ENCODE data around the gene ASCC1. TPM values are rescaled to one million over a fixed set of nuclear protein-coding genes. Genes with fewer than 3 reads are reported as not detected.

ASCC1 gene
- polyA plus RNA-seq, 1 experiment = 18.5 TPM

GRCh38 chr10:72123616-72124015, 92.5 kb downstream of the ASCC1 start:
- ChIA-PET CTCF (interaction anchor here (0.7 to 5.2 kb wide), 2 partner anchors 31 to 99 kb away, joined by 5 to 42 read pairs; no protein-coding TSS in a partner anchor), POLR2A (no interaction called here)

DNA sequence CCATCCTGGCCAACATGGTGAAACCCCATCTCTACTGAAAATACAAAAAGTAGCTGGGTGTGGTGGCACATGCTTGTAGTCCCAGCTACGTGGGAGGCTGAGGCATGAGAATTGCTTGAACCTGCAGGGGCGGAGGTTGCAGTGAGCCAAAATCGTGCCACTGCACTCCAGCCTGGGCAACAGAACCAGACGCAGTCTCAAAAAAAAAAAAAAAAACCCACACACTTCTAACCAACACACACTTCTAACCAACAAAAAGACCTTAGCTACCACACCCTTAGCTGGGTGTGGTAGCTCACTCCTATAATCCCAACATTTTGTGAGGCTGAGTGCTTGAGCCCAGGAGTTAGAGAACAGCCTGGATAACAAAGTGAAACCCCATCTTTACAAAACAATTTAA, 93.9 kb downstream of the ASCC1 start:
- H3K4me3 ChIP-seq (ENCODE audit: low read depth, low read length) = no peak overlapping the region
- TF ChIP-seq, protein P1, sequence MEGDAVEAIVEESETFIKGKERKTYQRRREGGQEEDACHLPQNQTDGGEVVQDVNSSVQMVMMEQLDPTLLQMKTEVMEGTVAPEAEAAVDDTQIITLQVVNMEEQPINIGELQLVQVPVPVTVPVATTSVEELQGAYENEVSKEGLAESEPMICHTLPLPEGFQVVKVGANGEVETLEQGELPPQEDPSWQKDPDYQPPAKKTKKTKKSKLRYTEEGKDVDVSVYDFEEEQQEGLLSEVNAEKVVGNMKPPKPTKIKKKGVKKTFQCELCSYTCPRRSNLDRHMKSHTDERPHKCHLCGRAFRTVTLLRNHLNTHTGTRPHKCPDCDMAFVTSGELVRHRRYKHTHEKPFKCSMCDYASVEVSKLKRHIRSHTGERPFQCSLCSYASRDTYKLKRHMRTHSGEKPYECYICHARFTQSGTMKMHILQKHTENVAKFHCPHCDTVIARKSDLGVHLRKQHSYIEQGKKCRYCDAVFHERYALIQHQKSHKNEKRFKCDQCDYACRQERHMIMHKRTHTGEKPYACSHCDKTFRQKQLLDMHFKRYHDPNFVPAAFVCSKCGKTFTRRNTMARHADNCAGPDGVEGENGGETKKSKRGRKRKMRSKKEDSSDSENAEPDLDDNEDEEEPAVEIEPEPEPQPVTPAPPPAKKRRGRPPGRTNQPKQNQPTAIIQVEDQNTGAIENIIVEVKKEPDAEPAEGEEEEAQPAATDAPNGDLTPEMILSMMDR (IDR thresholded peaks at IDR 0.05; ENCODE audit: insufficient read depth, low read depth, low read length) = no peak
- ChIA-PET CTCF (interaction anchor here (1.0 kb wide), 1 partner anchor 14 kb away, joined by 3 read pairs; no protein-coding TSS in a partner anchor), POLR2A (no interaction called here)
- H3K36me3 ChIP-seq (ENCODE audit: control insufficient read depth, insufficient read depth, low read length) = no peaks in the 10 kb centered on the region
- no peak for DNase-seq (ENCODE audit: low read depth)
- H3K27me3 ChIP-seq (ENCODE audit: control insufficient read depth, insufficient read depth, low read length) = no peaks in the 10 kb centered on the region

More at GRCh38 chr10:72123616-72124015, 92.5 kb downstream of the ASCC1 start:
- TF ChIP-seq, protein P1 (IDR thresholded peaks at IDR 0.05; ENCODE audit: insufficient read depth, low read depth, low read length) = no peak
- Histone ChIP-seq H3K4me3 (ENCODE audit: low read depth, low read length) (no peak overlapping the region), H3K36me3 (ENCODE audit: control insufficient read depth, insufficient read depth, low read length) (no peaks in the 10 kb centered on the region), H3K27me3 (ENCODE audit: control insufficient read depth, insufficient read depth, low read length) (no peaks in the 10 kb centered on the region)
- no peak for DNase-seq (ENCODE audit: low read depth)

DNA sequence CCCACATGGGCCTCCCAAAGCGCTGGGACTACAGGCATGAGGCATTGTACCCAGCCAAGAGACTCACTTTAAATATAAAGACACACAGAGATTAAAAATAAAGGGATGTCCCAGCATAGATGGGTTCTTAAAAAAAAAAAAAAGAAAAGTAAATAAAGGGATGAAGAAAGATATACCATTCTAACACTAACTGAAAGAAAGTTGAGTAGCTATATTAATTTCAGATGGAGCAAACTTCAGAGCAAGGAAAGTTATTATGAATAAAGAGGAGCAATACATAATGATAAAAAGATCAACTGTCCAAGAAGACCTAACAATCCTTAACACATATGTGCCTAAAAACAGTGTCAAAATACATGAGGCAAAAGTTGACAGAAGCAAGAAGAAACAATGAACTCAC, 94.7 kb downstream of the ASCC1 start:
- DNase-seq (ENCODE audit: low read depth) = no peak
- TF ChIP-seq, protein P1 (IDR thresholded peaks at IDR 0.05; ENCODE audit: insufficient read depth, low read depth, low read length) = no peak
- no peaks in the 10 kb centered on the region for H3K36me3 ChIP-seq (ENCODE audit: control insufficient read depth, insufficient read depth, low read length)
- H3K4me3 ChIP-seq (ENCODE audit: low read depth, low read length) = no peak overlapping the region
- H3K27me3 ChIP-seq (ENCODE audit: control insufficient read depth, insufficient read depth, low read length) = no peaks in the 10 kb centered on the region
- ChIA-PET POLR2A (no interaction called here), CTCF (no interaction called here)

DNA sequence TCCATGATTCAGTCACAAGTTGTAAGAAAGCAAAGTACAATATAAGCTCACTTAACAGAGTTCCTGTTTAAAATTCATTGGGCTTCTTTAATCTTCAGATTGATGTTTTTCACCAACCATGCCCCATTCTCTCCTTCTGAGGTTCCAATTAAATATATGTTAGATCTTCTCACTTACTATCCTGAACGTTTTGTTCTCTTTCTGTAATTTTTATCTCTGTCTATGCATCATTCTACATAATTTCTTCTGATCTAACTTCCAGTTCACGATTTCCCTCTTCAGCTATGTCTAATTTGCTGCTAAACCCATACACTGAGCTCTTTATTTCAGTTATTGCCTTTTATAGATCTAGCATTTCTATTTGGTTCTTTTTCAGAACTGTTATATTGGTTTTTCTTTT, 99.7 kb downstream of the ASCC1 start:
- Histone ChIP-seq H3K36me3 (ENCODE audit: control insufficient read depth, insufficient read depth, low read length) (no peaks in the 10 kb centered on the region), H3K27me3 (ENCODE audit: control insufficient read depth, insufficient read depth, low read length) (no peaks in the 10 kb centered on the region), H3K4me3 (ENCODE audit: low read depth, low read length) (no peak overlapping the region)
- ChIA-PET POLR2A (no interaction called here), CTCF (interaction anchor here (1.2 to 1.4 kb wide), 2 partner anchors 55 to 212 kb away, joined by 3 to 4 read pairs; no protein-coding TSS in a partner anchor)
- DNase-seq (ENCODE audit: low read depth) = no peak
- TF ChIP-seq, protein P1 (IDR thresholded peaks at IDR 0.05; ENCODE audit: insufficient read depth, low read depth, low read length) = no peak

- ChIA-PET POLR2A (no interaction called here), CTCF (interaction anchor here (1.2 to 1.5 kb wide), 3 partner anchors 10 to 222 kb away, joined by 3 to 7 read pairs (median 5); no protein-coding TSS in a partner anchor)
- TF ChIP-seq, protein P1 (IDR thresholded peaks at IDR 0.05; ENCODE audit: insufficient read depth, low read depth, low read length) = no peak
- Histone ChIP-seq H3K27me3 (ENCODE audit: control insufficient read depth, insufficient read depth, low read length) (no peaks in the 10 kb centered on the region), H3K4me3 (ENCODE audit: low read depth, low read length) (no peak overlapping the region), H3K36me3 (ENCODE audit: control insufficient read depth, insufficient read depth, low read length) (no peaks in the 10 kb centered on the region; the same call in 1 of the 2 replicates)
- no peak for DNase-seq (ENCODE audit: low read depth)
These were observed 101.2 kb downstream of the ASCC1 start for GRCh38 chr10:72114706-72115450.

All from BJ (cell line).